Measurements from ENCODE around the gene CUBN. TPM values are rescaled to one million over a fixed set of nuclear protein-coding genes. Genes with fewer than 3 reads are reported as not detected.
A peak's percentile ranks its signal among the peaks of the same experiment; 100 is the strongest.

CUBN gene
- total and polyA plus RNA-seq, 7 experiments from 2014 or later: 0.39 to 17.5 (median 7.0) TPM

- Histone ChIP-seq H3K4me3 (ENCODE audit: low read length) (no peak overlapping the region), H3K9me3 (ENCODE audit: control insufficient read depth in 2 of 3, low read length in 3 of 3) (no peaks in the 10 kb centered on the region), H3K27ac (ENCODE audit: low read depth, low read length) (no peak overlapping the region), H3K4me1 (ENCODE audit: control insufficient read depth in 2 of 2, insufficient read depth in 2 of 2, low read length in 2 of 2) (peaks cover 23 to 24% of the 10 kb centered on the region in 2 donors), H3K27me3 (ENCODE audit: control insufficient read depth in 2 of 2, insufficient read depth in 2 of 2, low read length in 2 of 2) (no peaks in the 10 kb centered on the region), H3K36me3 (ENCODE audit: control insufficient read depth in 2 of 3, insufficient read depth in 3 of 3, low read length in 3 of 3) (peaks cover 0 to 4% (median 0%) of the 10 kb centered on the region in 3 experiments)
- peak overlapping the region in 8 of 9 donors; percentile 61 to 98 (median 91) for H3K27ac Mint-ChIP-seq
- ATAC-seq (no peak), DNase-seq (no peak)
- H3K9me3 Mint-ChIP-seq: peaks cover 0 to 6% (median 4%) of the 10 kb centered on the region in 11 donors
- peaks cover 26 to 45% (median 38%) of the 10 kb centered on the region in 7 donors for H3K4me1 Mint-ChIP-seq
- no peak overlapping the region for H3K4me3 Mint-ChIP-seq
- H3K36me3 Mint-ChIP-seq: peaks cover 12 to 69% (median 57%) of the 10 kb centered on the region in 5 donors
- H3K27me3 Mint-ChIP-seq: no peaks in the 10 kb centered on the region
- intact Hi-C loops (cut with micrococcal nuclease): loop anchor here in 1 of 2 donors (2.0 to 10.0 kb wide), 2 partner anchors 19 to 275 kb away; no protein-coding TSS in a partner anchor
- ChIA-PET POLR2A (interaction anchor here (2.5 kb wide), 1 partner anchor 28 kb away, joined by 14 read pairs; the partner anchor contains the start of gene RSU1), CTCF (no interaction called here)
Observed at GRCh38 chr10:16789765-16790164, 339.8 kb downstream of the CUBN start.

DNA sequence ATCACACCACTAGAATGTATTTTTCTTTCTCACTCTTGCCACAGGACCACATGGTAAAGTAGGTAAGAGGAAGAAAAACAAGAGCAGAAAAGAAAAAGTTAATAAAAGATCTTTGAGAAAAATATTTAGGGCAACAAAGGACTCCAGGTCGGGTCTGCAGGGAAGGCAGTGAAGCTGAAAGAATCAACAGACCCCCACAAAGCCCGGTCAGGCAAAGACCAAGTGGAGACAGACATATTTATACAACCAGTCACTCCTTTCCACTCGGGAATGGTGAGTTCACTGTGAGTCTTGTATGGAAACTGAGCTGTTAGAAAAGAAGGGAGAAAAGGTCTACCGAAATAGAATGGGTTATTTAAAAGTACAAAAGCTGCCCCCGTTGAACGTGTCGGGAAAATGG lies 340.4 kb downstream of the CUBN start:
- Mint-ChIP-seq H3K27me3 (no peaks in the 10 kb centered on the region), H3K9me3 (peaks cover 0 to 6% (median 4%) of the 10 kb centered on the region in 11 donors), H3K4me3 (no peak overlapping the region), H3K36me3 (peaks cover 13 to 72% (median 55%) of the 10 kb centered on the region in 5 donors), H3K27ac (peak overlapping the region; percentile 26 to 98 (median 92)), H3K4me1 (peaks cover 26 to 42% (median 38%) of the 10 kb centered on the region in 7 donors)
- no peak for ATAC-seq
- DNase-seq: no peak
- intact Hi-C loops (cut with micrococcal nuclease): loop anchor here in 1 of 2 donors (2.0 to 10.0 kb wide), 2 partner anchors 20 to 274 kb away; no protein-coding TSS in a partner anchor
- H3K27me3 ChIP-seq (ENCODE audit: control insufficient read depth in 2 of 2, insufficient read depth in 2 of 2, low read length in 2 of 2): no peaks in the 10 kb centered on the region
- H3K27ac ChIP-seq (ENCODE audit: low read depth, low read length): peak overlapping the region; percentile 65
- no peaks in the 10 kb centered on the region for H3K9me3 ChIP-seq (ENCODE audit: control insufficient read depth in 2 of 3, low read length in 3 of 3)
- H3K4me3 ChIP-seq (ENCODE audit: low read length): no peak overlapping the region
- H3K4me1 ChIP-seq (ENCODE audit: control insufficient read depth in 2 of 2, insufficient read depth in 2 of 2, low read length in 2 of 2): peaks cover 23 to 24% of the 10 kb centered on the region in 2 donors
- ChIA-PET POLR2A (interaction anchor here (2.5 kb wide), 1 partner anchor 28 kb away, joined by 14 read pairs; the partner anchor contains the start of gene RSU1), CTCF (no interaction called here)
- peaks cover 0 to 4% (median 0%) of the 10 kb centered on the region in 3 experiments for H3K36me3 ChIP-seq (ENCODE audit: control insufficient read depth in 2 of 3, insufficient read depth in 3 of 3, low read length in 3 of 3)

- ChIA-PET CTCF (no interaction called here), POLR2A (interaction anchor here (2.5 kb wide), 1 partner anchor 29 kb away, joined by 14 read pairs; the partner anchor contains the start of gene RSU1)
- Mint-ChIP-seq H3K4me3 (no peak overlapping the region), H3K9me3 (peaks cover 0 to 6% (median 4%) of the 10 kb centered on the region in 11 donors), H3K27me3 (no peaks in the 10 kb centered on the region), H3K27ac (peak overlapping the region; percentile 89 to 98 (median 92)), H3K4me1 (peaks cover 26 to 42% (median 38%) of the 10 kb centered on the region in 7 donors), H3K36me3 (peaks cover 17 to 69% (median 50%) of the 10 kb centered on the region in 5 donors)
- peak overlapping the region; percentile 65 for H3K27ac ChIP-seq (ENCODE audit: low read depth, low read length)
- peaks cover 23 to 24% of the 10 kb centered on the region in 2 donors for H3K4me1 ChIP-seq (ENCODE audit: control insufficient read depth in 2 of 2, insufficient read depth in 2 of 2, low read length in 2 of 2)
- H3K9me3 ChIP-seq (ENCODE audit: control insufficient read depth in 2 of 3, low read length in 3 of 3): no peaks in the 10 kb centered on the region
- no peaks in the 10 kb centered on the region for H3K27me3 ChIP-seq (ENCODE audit: control insufficient read depth in 2 of 2, insufficient read depth in 2 of 2, low read length in 2 of 2)
- no peak overlapping the region for H3K4me3 ChIP-seq (ENCODE audit: low read length)
- intact Hi-C loops (cut with micrococcal nuclease): loop anchor here in 1 of 2 donors (2.0 to 10.0 kb wide), 2 partner anchors 20 to 274 kb away; no protein-coding TSS in a partner anchor
- DNase-seq (no peak), ATAC-seq (no peak)
- H3K36me3 ChIP-seq (ENCODE audit: control insufficient read depth in 2 of 3, insufficient read depth in 3 of 3, low read length in 3 of 3): peaks cover 0 to 4% (median 0%) of the 10 kb centered on the region in 3 experiments
Observed at GRCh38 chr10:16788778-16789177, 340.8 kb downstream of the CUBN start.

- no peaks in the 10 kb centered on the region for H3K27me3 Mint-ChIP-seq
- Histone ChIP-seq H3K9me3 (ENCODE audit: control insufficient read depth in 2 of 3, low read length in 3 of 3) (no peaks in the 10 kb centered on the region), H3K4me1 (ENCODE audit: control insufficient read depth in 2 of 2, insufficient read depth in 2 of 2, low read length in 2 of 2) (peaks cover 23 to 24% of the 10 kb centered on the region in 2 donors), H3K4me3 (ENCODE audit: low read length) (no peak overlapping the region), H3K36me3 (ENCODE audit: control insufficient read depth in 2 of 3, insufficient read depth in 3 of 3, low read length in 3 of 3) (peaks cover 0 to 4% (median 0%) of the 10 kb centered on the region in 3 experiments), H3K27ac (ENCODE audit: low read depth, low read length) (peak overlapping the region; percentile 65), H3K27me3 (ENCODE audit: control insufficient read depth in 2 of 2, insufficient read depth in 2 of 2, low read length in 2 of 2) (no peaks in the 10 kb centered on the region)
- ATAC-seq: peak; percentile 18
- peaks cover 0 to 5% (median 2%) of the 10 kb centered on the region in 11 donors for H3K9me3 Mint-ChIP-seq
- ChIA-PET POLR2A (interaction anchor here (2.5 kb wide), 1 partner anchor 29 kb away, joined by 14 read pairs; the partner anchor contains the start of gene RSU1), CTCF (no interaction called here)
- DNase-seq: no peak
- peak overlapping the region in 4 of 10 donors; percentile 7 to 56 (median 31) for H3K4me3 Mint-ChIP-seq
- intact Hi-C loops (cut with micrococcal nuclease): loop anchor here in 1 of 2 donors (2.0 to 10.0 kb wide), 2 partner anchors 21 to 273 kb away; no protein-coding TSS in a partner anchor
- H3K36me3 Mint-ChIP-seq: peaks cover 17 to 62% (median 43%) of the 10 kb centered on the region in 5 donors
- H3K27ac Mint-ChIP-seq: peak overlapping the region; percentile 90 to 98 (median 93)
- peaks cover 26 to 42% (median 38%) of the 10 kb centered on the region in 7 donors for H3K4me1 Mint-ChIP-seq
Observed at GRCh38 chr10:16788125-16788524, 341.5 kb downstream of the CUBN start.

- H3K4me1 Mint-ChIP-seq: peaks cover 26 to 42% (median 38%) of the 10 kb centered on the region in 7 donors
- peaks cover 0 to 5% (median 2%) of the 10 kb centered on the region in 11 donors for H3K9me3 Mint-ChIP-seq
- ChIA-PET CTCF (no interaction called here), POLR2A (interaction anchor here (2.5 kb wide), 1 partner anchor 30 kb away, joined by 14 read pairs; the partner anchor contains the start of gene RSU1)
- Histone ChIP-seq H3K36me3 (ENCODE audit: control insufficient read depth in 2 of 3, insufficient read depth in 3 of 3, low read length in 3 of 3) (peaks cover 0 to 4% (median 0%) of the 10 kb centered on the region in 3 experiments), H3K4me1 (ENCODE audit: control insufficient read depth in 2 of 2, insufficient read depth in 2 of 2, low read length in 2 of 2) (peaks cover 23 to 24% of the 10 kb centered on the region in 2 donors), H3K27ac (ENCODE audit: low read depth, low read length) (peak overlapping the region; percentile 65), H3K4me3 (ENCODE audit: low read length) (no peak overlapping the region), H3K9me3 (ENCODE audit: control insufficient read depth in 2 of 3, low read length in 3 of 3) (no peaks in the 10 kb centered on the region), H3K27me3 (ENCODE audit: control insufficient read depth in 2 of 2, insufficient read depth in 2 of 2, low read length in 2 of 2) (no peaks in the 10 kb centered on the region)
- ATAC-seq (peak; percentile 97), DNase-seq (peak; percentile 13 to 75 (median 52))
- intact Hi-C loops (cut with micrococcal nuclease): loop anchor here (1.0 to 10.0 kb wide), 3 partner anchors 30 to 351 kb away; partner anchors contain the start of genes PTER (in 2 of the 2) and RSU1 (in 2 of the 2)
- no peaks in the 10 kb centered on the region for H3K27me3 Mint-ChIP-seq
- H3K27ac Mint-ChIP-seq: peak overlapping the region; percentile 90 to 98 (median 93)
- H3K4me3 Mint-ChIP-seq: peak overlapping the region in 8 of 10 donors; percentile 4 to 56 (median 34)
- peaks cover 17 to 57% (median 40%) of the 10 kb centered on the region in 5 donors for H3K36me3 Mint-ChIP-seq
Observed at GRCh38 chr10:16787361-16787791, 342.2 kb downstream of the CUBN start.

- H3K36me3 Mint-ChIP-seq: peaks cover 4 to 22% (median 15%) of the 10 kb centered on the region in 5 donors
- ATAC-seq: no peak
- CTCF ChIA-PET: interaction anchor here (0.7 kb wide), 1 partner anchor 742 kb away, joined by 3 read pairs; no protein-coding TSS in a partner anchor
- H3K4me3 ChIP-seq (ENCODE audit: low read length): no peak overlapping the region
- no peaks in the 10 kb centered on the region for H3K27me3 Mint-ChIP-seq
- H3K27ac Mint-ChIP-seq: peak overlapping the region in 7 of 9 donors; percentile 59 to 85 (median 76)
- no peak overlapping the region for H3K27ac ChIP-seq (ENCODE audit: low read depth, low read length)
- intact Hi-C loops (cut with micrococcal nuclease): loop anchor here in 1 of 2 donors (10.0 kb wide), 1 partner anchor 266 kb away; no protein-coding TSS in a partner anchor
- POLR2A ChIA-PET: no interaction called here
- DNase-seq: no peak
- no peaks in the 10 kb centered on the region for H3K27me3 ChIP-seq (ENCODE audit: control insufficient read depth in 2 of 2, insufficient read depth in 2 of 2, low read length in 2 of 2)
- H3K9me3 Mint-ChIP-seq: peaks cover 0 to 3% (median 0%) of the 10 kb centered on the region in 11 donors
- H3K4me1 Mint-ChIP-seq: peaks cover 20 to 37% (median 32%) of the 10 kb centered on the region in 7 donors
- peaks cover 0 to 11% of the 10 kb centered on the region in 2 donors for H3K4me1 ChIP-seq (ENCODE audit: control insufficient read depth in 2 of 2, insufficient read depth in 2 of 2, low read length in 2 of 2)
- H3K4me3 Mint-ChIP-seq: no peak overlapping the region
- no peaks in the 10 kb centered on the region for H3K9me3 ChIP-seq (ENCODE audit: control insufficient read depth in 2 of 3, low read length in 3 of 3)
- peaks cover 0 to 5% (median 0%) of the 10 kb centered on the region in 3 experiments for H3K36me3 ChIP-seq (ENCODE audit: control insufficient read depth in 2 of 3, insufficient read depth in 3 of 3, low read length in 3 of 3)
Observed at GRCh38 chr10:16780338-16780880, 349.2 kb downstream of the CUBN start.

Data from naive thymus-derived CD4-positive, alpha-beta T cell (primary cell).